ENCODE data around the gene MEF2D. TPM values are rescaled to one million over a fixed set of nuclear protein-coding genes. Genes with fewer than 3 reads are reported as not detected.

MEF2D gene
- total and polyA plus RNA-seq, 8 donors = 23.8 to 52.8 (median 31.3) TPM

DNA sequence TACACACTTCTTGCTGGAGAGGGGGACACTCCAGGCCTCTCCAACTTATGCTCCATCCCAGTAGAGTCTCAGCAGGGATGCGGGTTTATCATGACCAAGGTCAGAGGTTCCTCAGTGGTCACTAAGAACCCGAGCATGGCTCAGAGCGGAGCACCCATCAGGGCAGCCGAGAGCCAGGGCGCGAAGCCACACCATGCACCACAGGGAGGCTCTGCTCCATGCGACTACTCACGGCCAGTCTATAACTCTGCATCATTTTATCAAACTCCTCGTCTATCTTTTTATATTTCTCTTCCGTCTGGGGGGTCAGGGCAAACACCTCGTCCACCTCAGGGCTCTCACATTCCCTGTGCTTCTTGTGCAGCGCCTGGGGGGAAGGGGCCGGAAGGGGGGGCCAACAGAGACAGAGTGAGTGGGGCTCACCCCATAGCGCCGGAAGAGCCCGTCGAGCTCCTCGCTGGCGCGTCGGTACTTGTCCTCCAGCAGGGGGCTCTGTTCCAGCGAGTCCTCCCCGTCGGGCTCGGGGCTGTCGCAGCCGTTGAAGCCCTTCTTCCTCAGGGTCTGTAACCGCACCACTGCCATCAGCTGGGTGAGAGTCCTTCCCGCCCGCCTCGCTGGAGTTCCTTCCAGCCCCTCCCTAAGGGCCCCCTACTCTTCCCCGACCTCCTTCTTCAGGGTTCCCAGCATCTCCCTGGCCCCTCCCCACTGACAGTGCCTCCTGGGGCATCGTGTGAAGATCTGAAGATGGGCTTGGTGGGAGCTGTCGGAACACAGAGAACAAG, 20.0 kb downstream of the MEF2D start:
- TF ChIP-seq, protein P1, sequence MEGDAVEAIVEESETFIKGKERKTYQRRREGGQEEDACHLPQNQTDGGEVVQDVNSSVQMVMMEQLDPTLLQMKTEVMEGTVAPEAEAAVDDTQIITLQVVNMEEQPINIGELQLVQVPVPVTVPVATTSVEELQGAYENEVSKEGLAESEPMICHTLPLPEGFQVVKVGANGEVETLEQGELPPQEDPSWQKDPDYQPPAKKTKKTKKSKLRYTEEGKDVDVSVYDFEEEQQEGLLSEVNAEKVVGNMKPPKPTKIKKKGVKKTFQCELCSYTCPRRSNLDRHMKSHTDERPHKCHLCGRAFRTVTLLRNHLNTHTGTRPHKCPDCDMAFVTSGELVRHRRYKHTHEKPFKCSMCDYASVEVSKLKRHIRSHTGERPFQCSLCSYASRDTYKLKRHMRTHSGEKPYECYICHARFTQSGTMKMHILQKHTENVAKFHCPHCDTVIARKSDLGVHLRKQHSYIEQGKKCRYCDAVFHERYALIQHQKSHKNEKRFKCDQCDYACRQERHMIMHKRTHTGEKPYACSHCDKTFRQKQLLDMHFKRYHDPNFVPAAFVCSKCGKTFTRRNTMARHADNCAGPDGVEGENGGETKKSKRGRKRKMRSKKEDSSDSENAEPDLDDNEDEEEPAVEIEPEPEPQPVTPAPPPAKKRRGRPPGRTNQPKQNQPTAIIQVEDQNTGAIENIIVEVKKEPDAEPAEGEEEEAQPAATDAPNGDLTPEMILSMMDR (IDR thresholded peaks at IDR 0.05) = peak; percentile 50 to 75
- peak overlapping the region in 1 of 2 donors; percentile 21 for H3K27ac ChIP-seq
- H3K27me3 ChIP-seq = no peaks in the 10 kb centered on the region
- peak; percentile 60 for ATAC-seq
- H3K4me1 ChIP-seq = peaks cover 0 to 45% of the 10 kb centered on the region in 2 donors
- H3K4me3 ChIP-seq = no peak overlapping the region
- intact Hi-C loops (cut with DNase I) = no loop called here
- H3K36me3 ChIP-seq = peaks cover 0 to 79% of the 10 kb centered on the region in 2 donors
- no peaks in the 10 kb centered on the region for H3K9me3 ChIP-seq
- DNase-seq = peak in 3 of 4 donors; percentile 60 to 88 (median 76)

DNA sequence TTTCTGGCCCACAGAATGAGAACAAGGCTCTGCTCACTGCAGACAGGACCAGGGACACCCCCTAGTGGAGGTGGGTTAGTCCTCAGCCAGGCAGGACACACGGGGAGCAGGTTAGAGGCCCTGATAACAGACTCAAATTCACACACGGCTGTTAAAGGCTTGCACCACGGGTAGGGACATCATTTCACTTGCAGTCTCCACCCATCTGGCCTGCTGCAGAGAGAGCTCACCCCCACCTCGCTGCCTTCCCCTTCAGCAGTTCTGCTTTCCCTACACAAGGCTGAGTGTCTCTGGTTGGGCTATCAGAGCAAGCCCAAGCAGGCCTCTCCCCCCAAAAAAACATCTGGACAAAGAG, 20.6 kb downstream of the MEF2D start:
- Histone ChIP-seq H3K27me3 (no peaks in the 10 kb centered on the region), H3K27ac (no peak overlapping the region), H3K4me1 (peaks cover 0 to 39% of the 10 kb centered on the region in 2 donors), H3K36me3 (peaks cover 0 to 85% of the 10 kb centered on the region in 2 donors), H3K9me3 (no peaks in the 10 kb centered on the region), H3K4me3 (no peak overlapping the region)
- TF ChIP-seq, protein P1 (IDR thresholded peaks at IDR 0.05) = no peak
- no peak for DNase-seq
- ATAC-seq = peak; percentile 17
- intact Hi-C loops (cut with DNase I) = no loop called here

DNA sequence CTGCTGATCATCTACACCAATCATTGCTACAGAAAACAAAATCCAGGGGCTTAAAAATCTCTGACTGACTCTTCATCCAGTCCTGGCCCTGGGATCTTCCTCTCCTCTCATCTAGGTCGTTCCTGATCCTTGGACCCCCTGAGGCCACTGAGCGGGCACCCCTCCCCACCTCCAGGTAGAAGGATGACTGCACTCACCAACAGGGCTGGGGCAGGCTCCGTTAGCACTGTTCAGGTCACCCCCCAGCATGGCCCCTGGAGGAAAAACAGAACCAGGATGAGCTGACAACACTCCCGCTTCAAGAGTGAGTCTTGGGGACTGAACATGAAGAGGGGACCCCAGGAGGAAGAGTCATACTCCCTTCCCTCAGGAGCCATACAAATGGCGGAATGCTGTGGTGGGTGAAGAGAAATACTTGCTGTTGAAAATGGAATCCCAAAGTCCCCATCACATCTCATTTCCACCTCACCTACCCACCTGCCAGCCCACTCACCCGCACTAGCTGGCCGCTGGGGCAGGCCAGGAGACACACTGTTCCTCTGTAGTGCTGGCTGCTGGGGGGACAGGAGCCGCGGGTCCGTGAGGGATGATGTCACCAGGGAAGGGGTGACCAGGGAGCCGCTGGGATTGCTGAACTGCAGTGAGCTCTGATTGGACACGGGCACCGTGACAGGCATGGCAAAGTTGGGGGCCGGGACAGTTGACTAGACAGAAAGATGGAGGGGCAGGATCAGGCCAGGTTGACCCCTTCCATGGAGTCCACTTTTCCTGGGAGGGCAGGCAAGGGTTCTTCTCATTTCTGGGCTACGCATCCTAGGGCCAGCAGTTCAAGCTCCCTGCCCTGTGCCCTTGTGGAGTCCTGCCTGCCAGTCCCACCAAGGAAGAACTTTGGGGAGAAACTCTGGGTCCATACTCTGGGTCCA, 21.2 kb downstream of the MEF2D start:
- intact Hi-C loops (cut with DNase I) = no loop called here
- Histone ChIP-seq H3K27ac (no peak overlapping the region), H3K4me3 (no peak overlapping the region), H3K27me3 (no peaks in the 10 kb centered on the region), H3K9me3 (no peaks in the 10 kb centered on the region), H3K36me3 (peaks cover 2 to 91% of the 10 kb centered on the region in 2 donors), H3K4me1 (peaks cover 0 to 32% of the 10 kb centered on the region in 2 donors)
- no peak for DNase-seq
- ATAC-seq = no peak
- TF ChIP-seq, protein P1 (IDR thresholded peaks at IDR 0.05) = no peak

DNA sequence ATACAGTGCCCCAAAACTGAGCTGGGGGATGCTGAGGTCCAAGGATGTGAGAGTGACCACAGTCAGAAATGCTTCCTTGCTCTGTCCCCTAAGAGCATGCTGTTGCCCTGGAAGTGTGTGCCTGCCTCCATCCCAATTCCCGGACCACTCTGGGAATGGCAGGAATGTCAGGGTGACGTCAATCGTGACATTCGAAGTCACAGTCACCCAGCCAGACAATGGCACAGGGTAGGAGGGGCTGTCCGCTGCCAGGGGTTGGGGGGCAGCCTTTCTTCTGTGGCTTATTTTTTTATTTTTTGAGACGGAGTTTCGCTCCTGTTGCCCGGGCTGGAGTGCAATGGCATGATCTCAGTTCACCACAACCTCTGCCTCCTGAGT, 22.3 kb downstream of the MEF2D start:
- TF ChIP-seq, protein P1 (IDR thresholded peaks at IDR 0.05) = no peak
- Histone ChIP-seq H3K27me3 (no peaks in the 10 kb centered on the region), H3K4me1 (peaks cover 0 to 21% of the 10 kb centered on the region in 2 donors), H3K27ac (peak overlapping the region in 1 of 2 donors; percentile 45), H3K9me3 (no peaks in the 10 kb centered on the region), H3K36me3 (peaks cover 4 to 100% of the 10 kb centered on the region in 2 donors), H3K4me3 (no peak overlapping the region)
- ATAC-seq (no peak), DNase-seq (no peak)
- intact Hi-C loops (cut with DNase I) = no loop called here
